ENCODE data around the gene PITPNM3.

The PITPNM3 gene

DNA sequence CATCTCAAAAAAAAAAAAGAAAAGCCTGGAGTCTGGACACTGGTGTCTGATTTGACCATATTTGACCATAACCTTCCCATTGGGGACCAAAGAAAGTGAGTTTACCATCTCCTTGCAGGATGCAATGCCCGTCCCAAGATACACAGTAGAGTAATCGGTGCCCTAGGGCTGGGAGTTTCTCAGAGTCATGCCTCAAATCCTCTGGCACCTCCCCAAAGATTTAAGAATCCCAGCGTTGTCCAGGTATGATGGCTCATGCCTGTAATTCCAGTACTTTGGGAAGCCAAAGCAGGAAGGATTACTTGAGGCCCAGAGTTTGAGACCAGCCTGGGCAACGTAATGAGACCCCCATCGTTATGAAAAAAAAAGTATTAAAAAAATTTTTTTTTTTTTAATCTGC lies 5.0 kb downstream of the PITPNM3 start:
- Histone ChIP-seq H3K79me2 (ENCODE audit: control insufficient read depth, insufficient read depth, low read length, unreplicated experiment) (no peaks in the 10 kb centered on the region), H2AFZ (ENCODE audit: low read length, unreplicated experiment) (no peak overlapping the region), H3K27ac (ENCODE audit: low read depth, low read length) (no peak overlapping the region), H3K27me3 (ENCODE audit: insufficient read depth, low read length) (peaks cover 20% of the 10 kb centered on the region), H3K4me1 (ENCODE audit: control insufficient read depth, insufficient read depth, low read length, unreplicated experiment) (peaks cover 12% of the 10 kb centered on the region), H3K4me3 (ENCODE audit: low read depth, low read length) (no peak overlapping the region), H3K36me3 (ENCODE audit: insufficient read depth, low read length) (no peaks in the 10 kb centered on the region)

DNA sequence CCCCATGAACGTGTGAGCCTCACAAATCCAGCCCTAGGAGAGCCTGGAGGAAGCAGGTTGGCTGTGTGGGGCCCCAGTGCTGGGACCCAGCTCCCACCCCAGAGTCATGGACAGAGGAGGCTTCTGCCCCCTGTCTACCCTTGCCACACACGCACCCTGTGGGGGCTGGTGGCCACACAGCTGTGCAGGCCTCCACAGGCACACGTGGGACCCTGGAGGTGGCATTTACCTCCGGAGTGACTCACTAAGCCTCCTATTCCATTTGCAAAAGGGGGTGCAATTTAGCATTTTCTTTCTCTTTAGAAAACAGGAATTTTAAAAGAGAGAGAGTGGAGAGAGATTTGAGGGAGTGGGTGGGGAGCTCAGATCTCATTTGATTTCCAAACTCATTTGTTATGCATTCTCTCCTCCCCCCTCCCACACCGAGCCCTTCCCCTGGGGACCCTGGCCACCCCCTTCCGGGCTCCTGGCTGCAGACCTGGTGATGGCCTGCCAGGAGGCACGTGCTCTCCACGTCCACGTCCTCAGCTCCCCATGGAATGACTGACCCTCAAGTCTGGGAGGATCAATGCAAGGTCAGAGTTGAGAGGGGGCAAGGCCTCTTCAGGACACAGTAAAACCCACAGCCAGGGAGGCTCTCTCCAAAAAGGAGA lies 6.8 kb downstream of the PITPNM3 start:
- Histone ChIP-seq H3K27ac (ENCODE audit: low read depth, low read length) (no peak overlapping the region), H3K79me2 (ENCODE audit: control insufficient read depth, insufficient read depth, low read length, unreplicated experiment) (no peaks in the 10 kb centered on the region), H3K4me1 (ENCODE audit: control insufficient read depth, insufficient read depth, low read length, unreplicated experiment) (no peaks in the 10 kb centered on the region)

DNA sequence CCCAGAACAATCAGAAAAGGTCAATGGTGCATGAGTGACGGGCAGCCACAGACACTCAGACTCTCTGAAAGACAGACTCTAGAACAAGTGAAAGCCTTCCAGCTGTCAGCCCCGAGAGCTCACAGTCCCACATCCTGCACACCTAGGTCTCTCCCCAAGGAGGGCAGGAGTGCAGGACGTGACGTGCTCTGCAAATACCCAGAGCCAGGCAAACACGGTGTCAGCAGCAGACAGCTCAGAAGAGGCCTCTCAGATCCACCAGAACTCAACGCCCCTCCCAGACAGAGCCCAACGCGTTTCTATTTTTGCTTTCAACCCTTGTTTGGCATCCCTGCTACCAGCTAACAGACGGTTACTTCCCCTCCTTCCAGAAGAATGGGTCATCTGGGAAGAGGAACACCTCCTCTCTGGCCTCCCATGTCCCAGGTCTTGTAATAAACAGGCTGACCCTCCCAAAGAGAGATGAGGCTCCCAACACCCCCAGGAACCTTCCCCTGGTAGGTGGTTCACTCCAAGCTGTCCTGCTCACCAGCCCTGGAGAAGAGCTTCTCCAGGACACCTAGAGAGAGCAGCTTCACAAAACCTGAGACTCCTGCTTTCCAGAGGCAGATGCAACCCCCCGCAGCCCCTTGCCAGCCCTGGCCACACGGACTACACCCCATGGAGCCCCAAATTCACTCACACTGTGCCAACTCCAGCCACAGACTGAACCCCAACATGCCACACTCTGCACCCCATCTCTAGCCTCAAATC lies 7.6 kb downstream of the PITPNM3 start:
- H3K79me2 ChIP-seq (ENCODE audit: control insufficient read depth, insufficient read depth, low read length, unreplicated experiment) = no peaks in the 10 kb centered on the region
- H3K27ac ChIP-seq (ENCODE audit: low read depth, low read length) = no peak overlapping the region

More for the DNA sequence above, 6.8 kb downstream of the PITPNM3 start:
- peaks cover 4% of the 10 kb centered on the region for H3K27me3 ChIP-seq (ENCODE audit: insufficient read depth, low read length)
- no peak overlapping the region for H2AFZ ChIP-seq (ENCODE audit: low read length, unreplicated experiment)
- H3K4me3 ChIP-seq (ENCODE audit: low read depth, low read length) = no peak overlapping the region
- H3K36me3 ChIP-seq (ENCODE audit: insufficient read depth, low read length) = no peaks in the 10 kb centered on the region

DNA sequence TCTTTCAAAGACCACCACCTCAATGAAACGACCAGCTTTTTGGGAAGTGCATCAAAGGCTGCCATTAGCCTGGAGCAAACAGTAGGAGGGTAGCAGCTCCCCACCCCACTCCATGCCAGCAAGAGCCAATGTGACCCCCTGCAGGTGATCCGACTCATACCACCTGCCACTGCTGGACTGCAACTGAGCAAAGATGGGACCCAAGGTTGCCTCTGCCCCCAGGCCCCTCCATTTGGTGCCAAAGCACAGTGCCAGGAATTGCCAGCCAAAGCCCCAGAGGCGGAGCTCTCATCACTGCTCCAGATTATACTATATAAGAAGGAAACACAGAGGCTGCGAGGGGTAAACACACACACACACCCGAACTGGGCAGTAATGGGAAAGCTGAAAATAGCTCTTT lies 8.3 kb downstream of the PITPNM3 start:
- Histone ChIP-seq H3K36me3 (ENCODE audit: insufficient read depth, low read length) (no peaks in the 10 kb centered on the region), H3K4me1 (ENCODE audit: control insufficient read depth, insufficient read depth, low read length, unreplicated experiment) (no peaks in the 10 kb centered on the region), H3K27ac (ENCODE audit: low read depth, low read length) (no peak overlapping the region)

More for the DNA sequence above, 7.6 kb downstream of the PITPNM3 start:
- Histone ChIP-seq H2AFZ (ENCODE audit: low read length, unreplicated experiment) (no peak overlapping the region), H3K27me3 (ENCODE audit: insufficient read depth, low read length) (no peaks in the 10 kb centered on the region), H3K4me1 (ENCODE audit: control insufficient read depth, insufficient read depth, low read length, unreplicated experiment) (no peaks in the 10 kb centered on the region), H3K4me3 (ENCODE audit: low read depth, low read length) (no peak overlapping the region), H3K36me3 (ENCODE audit: insufficient read depth, low read length) (no peaks in the 10 kb centered on the region)

DNA sequence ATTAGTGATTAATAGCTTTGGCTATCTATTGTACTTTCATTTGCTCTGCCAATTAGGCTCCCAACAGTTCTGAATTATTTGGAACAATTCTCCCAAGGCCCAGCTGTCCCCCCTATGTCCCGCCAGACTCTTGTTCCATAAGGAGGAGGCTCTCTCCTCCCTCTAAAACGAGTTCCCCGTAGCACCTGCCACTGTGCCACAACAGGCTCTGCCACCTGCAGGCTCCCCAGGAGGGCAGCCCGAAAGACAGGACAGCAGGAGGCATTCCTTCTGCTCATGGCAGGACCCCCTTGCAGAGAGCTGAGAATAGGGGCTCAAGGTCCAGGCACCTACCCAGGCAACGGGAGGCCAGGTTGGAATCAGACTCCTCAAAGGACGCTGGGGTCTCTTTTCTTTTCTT lies 9.0 kb downstream of the PITPNM3 start:
- Histone ChIP-seq H2AFZ (ENCODE audit: low read length, unreplicated experiment) (no peak overlapping the region), H3K4me1 (ENCODE audit: control insufficient read depth, insufficient read depth, low read length, unreplicated experiment) (no peaks in the 10 kb centered on the region), H3K27me3 (ENCODE audit: insufficient read depth, low read length) (no peaks in the 10 kb centered on the region), H3K4me3 (ENCODE audit: low read depth, low read length) (no peak overlapping the region), H3K36me3 (ENCODE audit: insufficient read depth, low read length) (no peaks in the 10 kb centered on the region), H3K79me2 (ENCODE audit: control insufficient read depth, insufficient read depth, low read length, unreplicated experiment) (no peaks in the 10 kb centered on the region), H3K27ac (ENCODE audit: low read depth, low read length) (no peak overlapping the region)

More for the DNA sequence above, 8.3 kb downstream of the PITPNM3 start:
- no peak overlapping the region for H3K4me3 ChIP-seq (ENCODE audit: low read depth, low read length)
- no peak overlapping the region for H2AFZ ChIP-seq (ENCODE audit: low read length, unreplicated experiment)
- H3K27me3 ChIP-seq (ENCODE audit: insufficient read depth, low read length) = no peaks in the 10 kb centered on the region
- no peaks in the 10 kb centered on the region for H3K79me2 ChIP-seq (ENCODE audit: control insufficient read depth, insufficient read depth, low read length, unreplicated experiment)

DNA sequence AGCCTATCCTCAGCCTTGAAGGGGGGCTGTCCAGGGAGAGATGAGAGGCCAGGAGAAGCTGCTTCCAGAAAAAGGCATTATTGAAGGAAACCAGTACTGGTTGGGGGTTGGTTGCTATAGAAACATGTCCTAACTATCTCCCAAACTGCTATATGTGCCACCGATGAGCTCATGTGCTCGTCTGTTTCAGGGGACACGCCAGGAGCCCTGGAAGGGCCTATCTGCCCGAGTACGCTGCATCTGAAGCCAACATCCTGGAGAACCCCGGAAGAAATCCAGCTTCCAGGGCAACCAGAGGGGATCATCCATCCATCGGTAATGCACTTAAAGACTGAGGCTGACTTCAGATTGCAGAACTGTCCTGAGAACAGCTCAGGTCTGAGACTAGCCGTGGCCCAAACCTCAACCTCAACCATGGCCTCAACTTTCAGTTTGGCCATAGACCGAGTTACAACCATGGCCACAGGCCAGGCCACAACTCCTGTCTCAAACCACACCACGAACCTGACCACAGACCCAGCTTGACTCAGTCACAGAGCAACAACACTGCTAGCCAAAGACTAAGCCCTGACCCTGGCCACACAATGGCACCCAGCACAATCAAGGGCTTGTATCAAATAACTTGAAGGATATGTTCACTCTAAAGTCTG lies 10.2 kb downstream of the PITPNM3 start:
- Histone ChIP-seq H3K4me3 (ENCODE audit: low read depth, low read length) (no peak overlapping the region), H3K79me2 (ENCODE audit: control insufficient read depth, insufficient read depth, low read length, unreplicated experiment) (no peaks in the 10 kb centered on the region), H3K27ac (ENCODE audit: low read depth, low read length) (no peak overlapping the region), H3K36me3 (ENCODE audit: insufficient read depth, low read length) (no peaks in the 10 kb centered on the region), H3K27me3 (ENCODE audit: insufficient read depth, low read length) (no peaks in the 10 kb centered on the region), H2AFZ (ENCODE audit: low read length, unreplicated experiment) (no peak overlapping the region), H3K4me1 (ENCODE audit: control insufficient read depth, insufficient read depth, low read length, unreplicated experiment) (no peaks in the 10 kb centered on the region)

DNA sequence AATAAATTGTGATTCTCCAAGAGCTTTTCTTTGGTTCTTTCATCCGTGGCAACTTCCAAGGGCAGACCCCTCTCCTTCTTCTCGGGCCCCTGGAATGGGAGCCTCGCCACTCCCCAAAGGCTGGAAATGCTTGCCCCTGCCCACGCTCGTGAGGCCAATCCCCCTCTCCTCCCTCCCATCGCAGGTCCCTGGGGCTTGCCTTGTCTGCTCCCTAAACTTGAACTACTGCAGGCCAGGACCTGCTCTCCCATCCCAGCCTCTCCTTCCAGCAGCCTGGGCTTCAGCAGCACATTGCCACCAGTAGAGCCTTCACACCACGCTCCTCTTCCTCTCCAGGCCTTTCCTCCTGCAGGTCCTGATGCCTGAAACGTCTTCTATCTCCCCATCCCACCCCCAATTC lies 11.1 kb downstream of the PITPNM3 start:
- H2AFZ ChIP-seq (ENCODE audit: low read length, unreplicated experiment) = no peak overlapping the region
- H3K27me3 ChIP-seq (ENCODE audit: insufficient read depth, low read length) = no peaks in the 10 kb centered on the region
- no peaks in the 10 kb centered on the region for H3K4me1 ChIP-seq (ENCODE audit: control insufficient read depth, insufficient read depth, low read length, unreplicated experiment)
- H3K36me3 ChIP-seq (ENCODE audit: insufficient read depth, low read length) = no peaks in the 10 kb centered on the region
- no peak overlapping the region for H3K4me3 ChIP-seq (ENCODE audit: low read depth, low read length)
- no peaks in the 10 kb centered on the region for H3K79me2 ChIP-seq (ENCODE audit: control insufficient read depth, insufficient read depth, low read length, unreplicated experiment)
- no peak overlapping the region for H3K27ac ChIP-seq (ENCODE audit: low read depth, low read length)

DNA sequence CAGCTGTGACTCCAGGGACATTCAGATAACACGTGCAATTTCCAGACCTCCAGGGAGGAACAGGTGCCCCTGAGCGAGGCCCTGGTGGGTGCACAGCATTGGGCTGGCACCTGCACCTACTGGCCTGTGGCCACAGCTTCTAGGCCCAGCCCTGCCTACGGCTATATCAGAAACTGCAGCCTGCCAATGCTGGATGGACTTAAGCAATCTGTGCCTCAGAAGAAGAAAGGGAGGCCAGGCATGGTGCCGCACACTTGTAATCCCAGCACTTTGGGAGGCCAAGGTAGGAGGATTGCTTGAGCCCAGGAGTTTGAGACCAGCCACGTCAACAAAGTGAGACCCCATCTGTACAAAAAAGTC lies 12.4 kb downstream of the PITPNM3 start:
- no peak overlapping the region for H2AFZ ChIP-seq (ENCODE audit: low read length, unreplicated experiment)
- 0 out of 2 replicates have a peak, but pooled peaks cover 2% of the 10 kb centered on the region for H3K27me3 ChIP-seq (ENCODE audit: insufficient read depth, low read length)
- no peak overlapping the region for H3K4me3 ChIP-seq (ENCODE audit: low read depth, low read length)
- H3K36me3 ChIP-seq (ENCODE audit: insufficient read depth, low read length) = no peaks in the 10 kb centered on the region
- no peaks in the 10 kb centered on the region for H3K4me1 ChIP-seq (ENCODE audit: control insufficient read depth, insufficient read depth, low read length, unreplicated experiment)
- H3K79me2 ChIP-seq (ENCODE audit: control insufficient read depth, insufficient read depth, low read length, unreplicated experiment) = no peaks in the 10 kb centered on the region
- H3K27ac ChIP-seq (ENCODE audit: low read depth, low read length) = no peak overlapping the region

DNA sequence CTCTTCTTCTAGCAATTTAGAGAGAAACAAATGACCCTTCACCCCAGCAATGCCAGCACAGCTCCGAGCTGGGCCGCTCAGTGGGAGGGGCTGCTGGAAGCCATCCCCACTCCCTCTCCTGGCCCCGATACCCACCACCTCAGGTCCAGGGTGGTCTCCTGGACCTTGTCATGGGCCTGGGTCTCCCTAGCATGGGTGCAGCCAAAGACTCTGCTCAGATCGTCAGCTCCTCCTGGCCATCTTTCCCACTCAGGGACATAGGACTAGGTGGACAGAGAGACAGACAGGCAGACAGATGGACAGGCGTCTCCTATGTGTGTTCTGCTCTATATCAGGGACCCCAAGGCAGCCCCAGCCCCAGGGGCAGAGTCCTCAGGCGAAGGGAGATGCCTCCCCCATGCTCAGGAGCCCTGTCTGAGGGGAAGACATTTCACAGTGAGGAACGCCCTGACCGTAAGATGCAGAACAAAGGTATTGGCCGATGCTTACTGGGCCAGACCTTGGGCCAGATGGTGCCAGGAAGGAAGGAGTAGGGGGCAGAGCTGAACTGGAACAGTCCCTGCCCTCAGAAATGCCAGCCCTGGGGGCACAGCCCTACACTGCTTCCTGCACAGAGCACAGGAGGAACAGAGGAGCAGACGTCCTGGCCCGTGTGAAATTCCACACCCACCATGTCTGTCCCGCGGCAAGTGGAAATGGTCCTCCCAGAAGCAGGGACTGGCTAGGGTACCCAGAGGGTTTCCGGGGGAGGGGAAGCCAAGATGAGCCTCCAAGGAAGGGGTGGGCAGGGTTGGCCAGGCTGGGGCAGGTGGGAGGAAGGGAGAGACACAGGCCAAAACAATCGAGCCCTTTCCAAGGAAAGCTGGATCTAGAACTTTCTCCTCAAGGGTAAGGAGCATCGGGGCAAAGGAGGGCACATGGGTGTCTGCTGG lies 13.0 kb downstream of the PITPNM3 start:
- H3K36me3 ChIP-seq (ENCODE audit: insufficient read depth, low read length) = no peaks in the 10 kb centered on the region
- 0 out of 2 replicates have a peak, but pooled peaks cover 2% of the 10 kb centered on the region for H3K27me3 ChIP-seq (ENCODE audit: insufficient read depth, low read length)
- no peak overlapping the region for H2AFZ ChIP-seq (ENCODE audit: low read length, unreplicated experiment)
- H3K79me2 ChIP-seq (ENCODE audit: control insufficient read depth, insufficient read depth, low read length, unreplicated experiment) = no peaks in the 10 kb centered on the region
- no peak overlapping the region for H3K27ac ChIP-seq (ENCODE audit: low read depth, low read length)
- H3K4me3 ChIP-seq (ENCODE audit: low read depth, low read length) = no peak overlapping the region
- no peaks in the 10 kb centered on the region for H3K4me1 ChIP-seq (ENCODE audit: control insufficient read depth, insufficient read depth, low read length, unreplicated experiment)

DNA sequence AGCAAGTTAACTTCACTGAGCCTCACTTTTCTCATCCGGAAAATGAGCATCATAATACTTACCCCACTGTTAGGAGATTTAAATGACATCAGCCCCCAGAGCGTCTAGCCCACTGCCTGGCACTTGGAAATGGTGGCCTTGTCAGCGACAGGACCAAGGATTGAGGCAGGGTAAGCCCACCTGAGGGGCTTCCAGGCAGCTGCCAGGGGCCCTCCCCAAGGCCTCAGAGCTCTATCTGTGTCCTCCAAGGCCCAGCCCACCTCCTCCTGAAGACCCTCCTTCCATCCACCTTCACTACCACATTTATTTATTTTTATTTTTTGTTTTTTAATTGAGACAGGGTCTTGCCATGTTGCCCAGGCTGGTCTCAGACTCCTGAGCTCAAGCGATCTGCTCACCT lies 13.8 kb downstream of the PITPNM3 start:
- no peaks in the 10 kb centered on the region for H3K36me3 ChIP-seq (ENCODE audit: insufficient read depth, low read length)
- H2AFZ ChIP-seq (ENCODE audit: low read length, unreplicated experiment) = no peak overlapping the region
- 0 out of 2 replicates have a peak, but pooled peaks cover 2% of the 10 kb centered on the region for H3K27me3 ChIP-seq (ENCODE audit: insufficient read depth, low read length)
- no peak overlapping the region for H3K27ac ChIP-seq (ENCODE audit: low read depth, low read length)
- no peak overlapping the region for H3K4me3 ChIP-seq (ENCODE audit: low read depth, low read length)
- H3K4me1 ChIP-seq (ENCODE audit: control insufficient read depth, insufficient read depth, low read length, unreplicated experiment) = no peaks in the 10 kb centered on the region
- no peaks in the 10 kb centered on the region for H3K79me2 ChIP-seq (ENCODE audit: control insufficient read depth, insufficient read depth, low read length, unreplicated experiment)
